ENCODE data around the gene SIMC1.
"Not testable (repeated sequence)": the region's sequence is repeated elsewhere in the genome, so short reads cannot be mapped to it uniquely, and the experiment has no call there.

- TF ChIP-seq CTCF (IDR thresholded peaks at IDR 0.05; ENCODE audit: insufficient read depth, low read depth, low read length); EZH2 (IDR thresholded peaks at IDR 0.05; ENCODE audit: insufficient read depth, low read length): not testable (repeated sequence)
Measured at GRCh38 chr5:176239304-176239703, 1.1 kb downstream of the SIMC1 start.
